Measurements from ENCODE around the gene SLC25A5. TPM values are rescaled to one million over a fixed set of nuclear protein-coding genes. Genes with fewer than 3 reads are reported as not detected.

The SLC25A5 gene
- polyA plus RNA-seq, 1 experiment = 292 TPM

GRCh38 chrX:119475389-119476101 is 7.3 kb downstream of the SLC25A5 start:
- H3K36me3 ChIP-seq (ENCODE audit: control insufficient read depth, insufficient read depth, low read length) = no peaks in the 10 kb centered on the region
- no peak overlapping the region for H3K4me3 ChIP-seq (ENCODE audit: low read depth, low read length)
- TF ChIP-seq CTCF (IDR thresholded peaks at IDR 0.05; ENCODE audit: insufficient read depth, low read depth, low read length) = no peak
- DNase-seq (ENCODE audit: low read depth) = no peak
- no peaks in the 10 kb centered on the region for H3K27me3 ChIP-seq (ENCODE audit: control insufficient read depth, insufficient read depth, low read length)
- ChIA-PET POLR2A (no interaction called here), CTCF (no interaction called here)

GRCh38 chrX:119477812-119478232 is 9.6 kb downstream of the SLC25A5 start:
- TF ChIP-seq CTCF (IDR thresholded peaks at IDR 0.05; ENCODE audit: insufficient read depth, low read depth, low read length) = no peak
- Histone ChIP-seq H3K36me3 (ENCODE audit: control insufficient read depth, insufficient read depth, low read length) (no peaks in the 10 kb centered on the region), H3K4me3 (ENCODE audit: low read depth, low read length) (no peak overlapping the region), H3K27me3 (ENCODE audit: control insufficient read depth, insufficient read depth, low read length) (no peaks in the 10 kb centered on the region)
- ChIA-PET CTCF (interaction anchor here (0.5 to 2.5 kb wide), 5 partner anchors 9 to 128 kb away, joined by 3 to 8 read pairs (median 3); partner anchors contain the start of gene SLC25A5), POLR2A (no interaction called here)
- peak; percentile 32 for DNase-seq (ENCODE audit: low read depth)

GRCh38 chrX:119478504-119478903 is 10.3 kb downstream of the SLC25A5 start:
- Histone ChIP-seq H3K36me3 (ENCODE audit: control insufficient read depth, insufficient read depth, low read length) (no peaks in the 10 kb centered on the region), H3K27me3 (ENCODE audit: control insufficient read depth, insufficient read depth, low read length) (no peaks in the 10 kb centered on the region), H3K4me3 (ENCODE audit: low read depth, low read length) (no peak overlapping the region)
- no peak for DNase-seq (ENCODE audit: low read depth)
- TF ChIP-seq CTCF (IDR thresholded peaks at IDR 0.05; ENCODE audit: insufficient read depth, low read depth, low read length) = no peak
- ChIA-PET POLR2A (no interaction called here), CTCF (interaction anchor here (0.5 to 2.5 kb wide), 5 partner anchors 10 to 127 kb away, joined by 3 to 8 read pairs (median 3); partner anchors contain the start of gene SLC25A5)

- Histone ChIP-seq H3K4me3 (ENCODE audit: low read depth, low read length) (no peak overlapping the region), H3K36me3 (ENCODE audit: control insufficient read depth, insufficient read depth, low read length) (no peaks in the 10 kb centered on the region), H3K27me3 (ENCODE audit: control insufficient read depth, insufficient read depth, low read length) (no peaks in the 10 kb centered on the region)
- no peak for TF ChIP-seq CTCF (IDR thresholded peaks at IDR 0.05; ENCODE audit: insufficient read depth, low read depth, low read length)
- CTCF ChIA-PET = interaction anchor here (1.5 to 1.7 kb wide), 2 partner anchors 9 to 36 kb away, joined by 4 to 5 read pairs; no protein-coding TSS in a partner anchor
- POLR2A ChIA-PET = no interaction called here
- no peak for DNase-seq (ENCODE audit: low read depth)
These were observed 11.6 kb downstream of the SLC25A5 start for GRCh38 chrX:119479845-119480244.

- no peak for TF ChIP-seq CTCF (IDR thresholded peaks at IDR 0.05; ENCODE audit: insufficient read depth, low read depth, low read length)
- H3K27me3 ChIP-seq (ENCODE audit: control insufficient read depth, insufficient read depth, low read length) = no peaks in the 10 kb centered on the region
- POLR2A ChIA-PET = no interaction called here
- CTCF ChIA-PET = interaction anchor here (1.3 to 4.4 kb wide), 5 partner anchors 11 to 209 kb away, joined by 3 to 30 read pairs (median 5); partner anchors contain the start of gene SLC25A5
- no peaks in the 10 kb centered on the region for H3K36me3 ChIP-seq (ENCODE audit: control insufficient read depth, insufficient read depth, low read length)
- H3K4me3 ChIP-seq (ENCODE audit: low read depth, low read length) = no peak overlapping the region
- DNase-seq (ENCODE audit: low read depth) = no peak
These were observed 13.1 kb downstream of the SLC25A5 start for GRCh38 chrX:119481323-119481801.
